SU-DHL-6 (cell line): ENCODE measurements around the gene ESYT1.
A peak's percentile ranks its signal among the peaks of the same experiment; 100 is the strongest.

ENCODE experiments used
- H2AFZ ChIP-seq: fragments of 200-600 bp; sonication (generic); 2 replicates; pipeline ENCODE4 v1.6.1; 2014; ENCODE audit warnings: low read depth, mild to moderate bottlenecking, moderate library complexity, mixed read lengths, antibody characterized with exemption, low read length; ENCODE audit not compliant: severe bottlenecking
- H3F3A ChIP-seq: fragments of 200-600 bp; shearing (Covaris generic); 2 replicates; pipeline ENCODE4 v1.6.0; 2016; ENCODE audit warnings: antibody characterized with exemption, mild to moderate bottlenecking; ENCODE audit not compliant: insufficient read depth
- H3K27ac ChIP-seq: fragments of 200-600 bp; sonication (generic); 2 replicates; pipeline ENCODE4 v1.5.1; 2016; ENCODE audit warnings: low read depth, mild to moderate bottlenecking, low read length, moderate library complexity, mixed read lengths
- H3K27me3 ChIP-seq: fragments of 200-600 bp; sonication (generic), shearing (Covaris generic); 2 replicates; pipeline ENCODE4 v1.6.0; 2014; ENCODE audit warnings: mild to moderate bottlenecking, low read length
- H3K36me3 ChIP-seq: fragments of 200-600 bp; sonication (generic); 2 replicates; pipeline ENCODE4 v1.6.1; 2014; ENCODE audit warnings: mild to moderate bottlenecking, low read length, mixed read lengths
- H3K4me2 ChIP-seq: fragments of 300-600, 200-600 bp; shearing (Covaris generic), sonication (generic); 2 replicates; pipeline ENCODE4 v1.6.0; 2014; ENCODE audit warnings: low read length, low read depth, mild to moderate bottlenecking; ENCODE audit not compliant: poor library complexity, severe bottlenecking
- H3K4me3 ChIP-seq: fragments of 200-600 bp; sonication (generic); 2 replicates; pipeline ENCODE4 v1.5.1; 2014; ENCODE audit warnings: antibody characterized with exemption, low read length, mild to moderate bottlenecking, mixed read lengths; ENCODE audit not compliant: insufficient read depth, poor library complexity, severe bottlenecking
- H3K79me2 ChIP-seq: fragments of 200-600 bp; sonication (generic); 2 replicates; pipeline ENCODE4 v1.6.1; 2014; ENCODE audit warnings: mild to moderate bottlenecking, low read length, moderate library complexity; ENCODE audit not compliant: insufficient read depth
- H3K9ac ChIP-seq: fragments of 200-600 bp; sonication (generic); 2 replicates; pipeline ENCODE4 v1.7.0; 2014; ENCODE audit warnings: mild to moderate bottlenecking, low read length
- H3K9me2 ChIP-seq: fragments of 200-600 bp; sonication (generic); replicated peaks from 2 replicates; pipeline ENCODE4 v1.6.1; 2014; ENCODE audit warnings: low read length; ENCODE audit not compliant: insufficient read depth
- H3K9me3 ChIP-seq: fragments of 200-600 bp; sonication (generic); 2 replicates; pipeline ENCODE4 v1.6.1; 2014; ENCODE audit warnings: low read length, mixed read lengths; ENCODE audit not compliant: insufficient read depth
- H4K20me1 ChIP-seq: fragments of 200-600 bp; sonication (generic); 2 replicates; pipeline ENCODE4 v1.6.1; 2014; ENCODE audit warnings: low read depth, mild to moderate bottlenecking, antibody characterized with exemption, low read length, moderate library complexity, mixed read lengths
- EZH2phosphoT487 ChIP-seq: fragments of 200-600 bp; sonication (generic), shearing (Covaris generic); conservative IDR thresholded peaks from 2 replicates; pipeline ENCODE4 v1.6.1; 2018; ENCODE audit warnings: mild to moderate bottlenecking, antibody characterized with exemption, low read length, moderate library complexity, mixed read lengths
- TF ChIP-seq, protein P1 (sequence below): fragments of 200-600 bp; sonication (generic); IDR thresholded peaks from one replicate; pipeline ENCODE4 v1.5.1; 2017; ENCODE audit warnings: antibody characterized with exemption, mild to moderate bottlenecking, low read length, moderate library complexity; ENCODE audit not compliant: insufficient read depth, poor library complexity, severe bottlenecking

Gene ESYT1

DNA sequence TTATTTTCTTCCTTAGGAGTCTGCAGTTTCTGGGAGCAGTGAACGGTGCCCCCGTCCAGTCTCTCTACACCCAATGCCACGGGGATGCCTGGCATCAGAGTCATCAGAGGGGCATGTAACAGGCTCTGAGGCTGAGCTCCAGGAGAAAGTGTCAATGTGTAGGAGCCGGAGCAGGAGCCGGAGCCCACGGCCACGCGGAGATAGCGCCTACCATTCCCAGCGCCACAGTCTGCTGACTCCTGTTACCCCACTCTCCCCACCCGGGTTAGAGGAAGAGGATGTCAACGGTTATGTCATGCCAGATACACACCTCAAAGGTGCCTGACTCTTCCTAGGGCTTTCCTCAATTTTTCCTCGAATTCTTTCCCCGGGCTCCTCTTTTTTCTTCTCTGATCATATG, 27.0 kb upstream of the ESYT1 start:
- TF ChIP-seq, protein P1, sequence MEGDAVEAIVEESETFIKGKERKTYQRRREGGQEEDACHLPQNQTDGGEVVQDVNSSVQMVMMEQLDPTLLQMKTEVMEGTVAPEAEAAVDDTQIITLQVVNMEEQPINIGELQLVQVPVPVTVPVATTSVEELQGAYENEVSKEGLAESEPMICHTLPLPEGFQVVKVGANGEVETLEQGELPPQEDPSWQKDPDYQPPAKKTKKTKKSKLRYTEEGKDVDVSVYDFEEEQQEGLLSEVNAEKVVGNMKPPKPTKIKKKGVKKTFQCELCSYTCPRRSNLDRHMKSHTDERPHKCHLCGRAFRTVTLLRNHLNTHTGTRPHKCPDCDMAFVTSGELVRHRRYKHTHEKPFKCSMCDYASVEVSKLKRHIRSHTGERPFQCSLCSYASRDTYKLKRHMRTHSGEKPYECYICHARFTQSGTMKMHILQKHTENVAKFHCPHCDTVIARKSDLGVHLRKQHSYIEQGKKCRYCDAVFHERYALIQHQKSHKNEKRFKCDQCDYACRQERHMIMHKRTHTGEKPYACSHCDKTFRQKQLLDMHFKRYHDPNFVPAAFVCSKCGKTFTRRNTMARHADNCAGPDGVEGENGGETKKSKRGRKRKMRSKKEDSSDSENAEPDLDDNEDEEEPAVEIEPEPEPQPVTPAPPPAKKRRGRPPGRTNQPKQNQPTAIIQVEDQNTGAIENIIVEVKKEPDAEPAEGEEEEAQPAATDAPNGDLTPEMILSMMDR: no peak
- no peak for TF ChIP-seq EZH2phosphoT487
- Histone ChIP-seq H3K27me3 (no peaks in the 10 kb centered on the region), H3K4me3 (no peak overlapping the region), H3K9ac (no peak overlapping the region), H3F3A (peaks cover 10% of the 10 kb centered on the region; the same call in 1 of the 2 replicates), H3K9me3 (no peaks in the 10 kb centered on the region), H3K9me2 (no peaks in the 10 kb centered on the region), H3K36me3 (no peaks in the 10 kb centered on the region), H4K20me1 (no peaks in the 10 kb centered on the region), H2AFZ (no peak overlapping the region), H3K4me2 (no peak overlapping the region), H3K27ac (no peak overlapping the region), H3K79me2 (peaks cover 17% of the 10 kb centered on the region)

DNA sequence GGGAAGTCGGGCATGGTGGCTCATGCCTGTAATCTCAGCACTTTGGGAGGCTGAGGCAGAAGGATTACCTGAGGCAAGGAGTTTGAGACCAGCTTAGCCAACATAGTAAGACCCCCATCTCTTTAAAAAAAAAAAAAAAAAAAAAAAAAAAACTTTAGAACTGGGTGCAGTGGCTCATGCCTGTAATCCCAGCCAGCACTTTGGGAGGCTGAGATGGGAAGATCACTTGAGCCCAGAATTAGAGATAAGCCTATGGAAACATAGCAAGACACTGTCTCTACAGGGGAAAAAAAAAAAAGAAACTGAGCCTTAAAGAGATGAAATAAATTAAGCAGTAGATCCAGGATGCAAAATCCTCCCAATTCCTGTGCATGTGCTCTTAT, 25.4 kb upstream of the ESYT1 start:
- H4K20me1 ChIP-seq: peaks cover 9% of the 10 kb centered on the region; the same call in 1 of the 2 replicates
- TF ChIP-seq EZH2phosphoT487: no peak
- TF ChIP-seq, protein P1: no peak
- H3F3A ChIP-seq: peaks cover 18% of the 10 kb centered on the region
- H3K9me3 ChIP-seq: no peaks in the 10 kb centered on the region
- no peak overlapping the region for H3K27ac ChIP-seq
- 0 out of 2 replicates have a peak overlapping the region, but pooled peaks have one; percentile 100 for H3K9ac ChIP-seq
- H3K9me2 ChIP-seq: no peaks in the 10 kb centered on the region
- H3K4me2 ChIP-seq: peak overlapping the region; percentile 84
- H3K36me3 ChIP-seq: peaks cover 12% of the 10 kb centered on the region
- no peak overlapping the region for H3K4me3 ChIP-seq
- no peak overlapping the region for H2AFZ ChIP-seq
- peaks cover 33% of the 10 kb centered on the region for H3K79me2 ChIP-seq
- no peaks in the 10 kb centered on the region for H3K27me3 ChIP-seq

DNA sequence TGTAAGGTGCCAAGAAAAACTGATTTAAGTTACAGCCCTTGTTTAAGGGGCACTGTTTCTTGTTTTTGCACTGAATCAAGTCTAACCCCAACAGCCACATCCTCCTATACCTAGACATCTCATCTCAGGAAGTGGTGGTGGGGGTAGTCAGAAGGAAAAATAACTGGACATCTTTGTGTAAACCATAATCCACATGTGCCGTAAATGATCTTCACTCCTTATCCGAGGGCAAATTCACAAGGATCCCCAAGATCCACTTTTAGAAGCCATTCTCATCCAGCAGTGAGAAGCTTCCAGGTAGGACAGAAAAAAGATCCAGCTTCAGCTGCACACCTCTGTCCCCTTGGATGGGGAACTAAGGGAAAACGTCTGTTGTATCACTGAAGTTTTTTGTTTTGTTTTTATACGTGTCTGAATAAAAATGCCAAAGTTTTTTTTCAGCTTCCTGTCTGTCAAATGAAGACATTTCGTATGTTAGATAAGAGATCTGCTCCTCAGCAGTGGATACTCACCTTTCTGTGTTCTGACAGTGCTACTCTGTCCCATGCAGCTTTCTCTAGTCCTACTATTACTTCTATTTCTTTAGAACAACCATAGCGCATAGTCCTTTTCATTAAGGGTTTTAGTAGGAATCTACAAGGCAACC, 24.9 kb upstream of the ESYT1 start:
- Histone ChIP-seq H3K9me3 (no peaks in the 10 kb centered on the region), H3F3A (peaks cover 18% of the 10 kb centered on the region), H3K27ac (peak overlapping the region; percentile 72; the same call in 1 of the 2 replicates), H3K4me3 (peak overlapping the region; percentile 86), H3K27me3 (no peaks in the 10 kb centered on the region), H2AFZ (peak overlapping the region; percentile 95), H3K36me3 (peaks cover 17% of the 10 kb centered on the region), H4K20me1 (peaks cover 9% of the 10 kb centered on the region; the same call in 1 of the 2 replicates), H3K4me2 (peak overlapping the region; percentile 84), H3K9me2 (no peaks in the 10 kb centered on the region), H3K79me2 (peaks cover 39% of the 10 kb centered on the region), H3K9ac (peak overlapping the region; percentile 100)
- TF ChIP-seq EZH2phosphoT487: no peak
- TF ChIP-seq, protein P1: no peak
